Cardiac muscle cell (in vitro differentiated cells and primary cell): Measurements from ENCODE around the gene RPP40. TPM values are rescaled to one million over a fixed set of nuclear protein-coding genes. Genes with fewer than 3 reads are reported as not detected.

Experiments used
- DNase-seq, 2 donors: peaks; one replicate each; pipeline versions ENCODE4 v3.0.0 to v3.0.0-alpha.2; 2010 to 2017; ENCODE audit warnings: low read depth in 1 of 2, low spot score in 1 of 2
- H3K27ac ChIP-seq: fragments of 200-600 bp; sonication (generic); 2 replicates; pipeline ENCODE4 v1.5.1; 2016
- H3K27me3 ChIP-seq: fragments of 200-600 bp; sonication (generic); 2 replicates; pipeline ENCODE4 v1.6.0; 2016; ENCODE audit warnings: control low read depth
- H3K36me3 ChIP-seq: fragments of 200-600 bp; sonication (generic); 2 replicates; pipeline ENCODE4 v1.5.1; 2016; ENCODE audit warnings: control low read depth
- H3K4me1 ChIP-seq: fragments of 200-600 bp; sonication (generic); 2 replicates; pipeline ENCODE4 v1.8.1; 2017; ENCODE audit warnings: low read depth, mild to moderate bottlenecking, mixed run types
- H3K4me3 ChIP-seq: fragments of 200-600 bp; sonication (generic); 2 replicates; pipeline ENCODE4 v1.5.1; 2016; ENCODE audit warnings: mild to moderate bottlenecking
- H3K9me3 ChIP-seq: fragments of 200-600 bp; sonication (generic); 2 replicates; pipeline ENCODE4 v1.5.1; 2017; ENCODE audit warnings: low read depth, mild to moderate bottlenecking, control low read depth
- polyA plus RNA-seq: library from polyadenylated mRNA; unstranded; fragments of >200 nt; fragmentation: Nextera tagmentation; extraction: Ambion mirVana; gene quantifications from 2 replicates; pipeline ENCODE4 v1.2.1, GENCODE V29; 2016
- total RNA-seq: library from RNA; depleted of rRNA; stranded (reverse); fragments of >200 nt; gene quantifications from 2 replicates; pipeline ENCODE4 v1.2.3, GENCODE V29; 2016
- TF ChIP-seq, protein P1 (sequence below): IDR thresholded peaks from 2 replicates; pipeline ENCODE4 v1.5.1; 2012; ENCODE audit warnings: low read depth, mild to moderate bottlenecking, low read length

RPP40 gene
- total and polyA plus RNA-seq, 2 experiments from 2014 or later: 2.7 to 13.7 TPM

DNA sequence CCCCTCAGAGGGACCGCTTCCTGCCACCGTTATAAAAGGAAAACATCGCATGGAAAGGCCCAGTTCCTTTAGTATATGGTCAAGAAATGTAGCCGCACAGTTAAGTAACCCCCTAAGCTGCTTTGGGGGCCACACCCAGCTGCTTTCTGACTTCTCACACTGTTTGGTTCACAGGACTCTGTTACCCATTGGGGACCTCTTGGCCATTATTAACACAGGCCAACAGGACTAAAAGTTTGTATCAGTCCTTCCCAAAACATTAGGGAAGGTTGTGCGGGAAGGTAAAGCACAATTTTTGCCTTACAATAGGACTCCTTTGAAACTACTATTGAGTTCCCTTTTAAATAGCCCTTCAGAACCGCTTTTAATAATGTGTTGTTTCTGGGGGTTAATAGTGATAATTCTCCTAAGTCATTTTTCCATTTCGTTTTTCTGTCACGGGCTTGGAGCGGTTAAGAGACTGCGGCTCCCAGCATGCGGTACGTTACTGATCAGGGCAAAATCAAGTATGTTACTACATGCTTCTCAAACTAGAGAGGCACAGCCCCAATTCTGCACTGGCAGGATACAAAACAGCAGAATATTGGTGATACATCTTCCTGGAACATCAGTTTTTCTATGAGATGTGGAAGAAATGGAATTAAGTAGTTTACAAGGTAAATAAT is 668 bp upstream of the RPP40 start:
- TF ChIP-seq, protein P1, sequence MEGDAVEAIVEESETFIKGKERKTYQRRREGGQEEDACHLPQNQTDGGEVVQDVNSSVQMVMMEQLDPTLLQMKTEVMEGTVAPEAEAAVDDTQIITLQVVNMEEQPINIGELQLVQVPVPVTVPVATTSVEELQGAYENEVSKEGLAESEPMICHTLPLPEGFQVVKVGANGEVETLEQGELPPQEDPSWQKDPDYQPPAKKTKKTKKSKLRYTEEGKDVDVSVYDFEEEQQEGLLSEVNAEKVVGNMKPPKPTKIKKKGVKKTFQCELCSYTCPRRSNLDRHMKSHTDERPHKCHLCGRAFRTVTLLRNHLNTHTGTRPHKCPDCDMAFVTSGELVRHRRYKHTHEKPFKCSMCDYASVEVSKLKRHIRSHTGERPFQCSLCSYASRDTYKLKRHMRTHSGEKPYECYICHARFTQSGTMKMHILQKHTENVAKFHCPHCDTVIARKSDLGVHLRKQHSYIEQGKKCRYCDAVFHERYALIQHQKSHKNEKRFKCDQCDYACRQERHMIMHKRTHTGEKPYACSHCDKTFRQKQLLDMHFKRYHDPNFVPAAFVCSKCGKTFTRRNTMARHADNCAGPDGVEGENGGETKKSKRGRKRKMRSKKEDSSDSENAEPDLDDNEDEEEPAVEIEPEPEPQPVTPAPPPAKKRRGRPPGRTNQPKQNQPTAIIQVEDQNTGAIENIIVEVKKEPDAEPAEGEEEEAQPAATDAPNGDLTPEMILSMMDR: no peak
- no peak for DNase-seq
- Histone ChIP-seq H3K36me3 (peaks cover 4% of the 10 kb centered on the region), H3K4me1 (no peaks in the 10 kb centered on the region), H3K27me3 (no peaks in the 10 kb centered on the region), H3K4me3 (peak overlapping the region; percentile 76), H3K9me3 (no peaks in the 10 kb centered on the region), H3K27ac (peak overlapping the region; percentile 74)

DNA sequence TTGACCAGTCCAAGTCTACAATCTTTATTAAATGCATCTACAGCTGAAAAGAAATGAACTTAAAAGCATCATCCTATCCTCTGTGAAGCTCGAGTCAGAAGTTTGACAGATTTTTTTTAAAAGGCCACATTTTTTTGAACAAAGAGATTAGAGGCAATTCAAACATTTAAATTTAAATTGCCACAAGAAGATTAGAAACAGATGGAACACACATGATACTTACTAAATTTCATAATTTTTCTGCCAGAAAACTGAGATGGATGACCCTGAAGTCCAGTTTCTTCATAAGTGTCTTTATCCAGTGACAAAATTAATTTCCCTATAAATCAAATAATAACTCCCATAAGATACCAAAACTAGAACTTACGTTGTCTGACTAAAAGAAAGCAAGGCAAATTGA is 4.3 kb downstream of the RPP40 start:
- Histone ChIP-seq H3K4me1 (no peaks in the 10 kb centered on the region), H3K27ac (no peak overlapping the region), H3K4me3 (no peak overlapping the region), H3K27me3 (no peaks in the 10 kb centered on the region), H3K36me3 (peaks cover 5% of the 10 kb centered on the region), H3K9me3 (no peaks in the 10 kb centered on the region)
- TF ChIP-seq, protein P1: no peak
- no peak for DNase-seq

DNA sequence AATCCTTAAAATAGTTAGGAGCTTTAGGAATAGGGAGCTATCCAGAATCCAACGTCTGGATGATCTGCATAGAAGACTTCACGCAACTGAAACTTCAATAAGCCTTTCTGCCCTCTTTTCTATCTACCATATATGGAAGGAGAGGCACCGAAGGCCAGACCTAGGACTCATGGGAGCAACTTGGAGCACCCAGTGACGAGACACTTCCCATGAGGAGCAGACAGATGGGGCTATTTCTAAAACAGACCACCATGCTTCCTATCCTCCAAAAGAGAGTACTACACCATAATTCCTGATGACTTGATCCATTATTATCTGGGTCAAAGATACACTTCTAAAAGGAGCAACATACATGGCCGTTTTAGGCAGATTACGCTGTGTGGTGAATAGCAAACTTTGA is 6.0 kb downstream of the RPP40 start:
- TF ChIP-seq, protein P1: no peak
- no peak overlapping the region for H3K27ac ChIP-seq
- peaks cover 5% of the 10 kb centered on the region for H3K36me3 ChIP-seq
- H3K4me1 ChIP-seq: peaks cover 6% of the 10 kb centered on the region
- H3K4me3 ChIP-seq: no peak overlapping the region
- H3K9me3 ChIP-seq: no peaks in the 10 kb centered on the region
- no peaks in the 10 kb centered on the region for H3K27me3 ChIP-seq
- DNase-seq: no peak

DNA sequence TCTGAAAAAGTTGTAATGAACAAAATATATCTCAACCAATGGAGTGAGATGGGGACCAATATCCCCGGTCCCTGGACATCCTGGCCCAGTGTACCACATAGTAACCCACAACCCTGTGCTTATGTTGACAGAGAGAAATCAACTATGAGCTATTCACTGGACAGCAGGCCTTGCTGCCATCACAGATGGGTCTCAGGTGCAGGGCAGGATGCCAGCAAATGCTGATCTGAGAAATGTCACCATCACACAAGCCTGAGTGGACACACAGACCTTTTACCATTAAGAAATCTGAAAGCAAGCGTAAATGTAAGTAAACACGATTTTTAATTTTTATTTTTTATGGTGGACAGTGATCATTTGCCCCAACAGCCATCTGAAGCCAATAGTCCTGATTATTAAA is 9.1 kb downstream of the RPP40 start:
- no peak for DNase-seq
- no peaks in the 10 kb centered on the region for H3K9me3 ChIP-seq
- H3K27me3 ChIP-seq: no peaks in the 10 kb centered on the region
- peaks cover 3% of the 10 kb centered on the region for H3K36me3 ChIP-seq
- H3K27ac ChIP-seq: no peak overlapping the region
- no peak overlapping the region for H3K4me3 ChIP-seq
- TF ChIP-seq, protein P1: no peak
- peaks cover 6% of the 10 kb centered on the region for H3K4me1 ChIP-seq

DNA sequence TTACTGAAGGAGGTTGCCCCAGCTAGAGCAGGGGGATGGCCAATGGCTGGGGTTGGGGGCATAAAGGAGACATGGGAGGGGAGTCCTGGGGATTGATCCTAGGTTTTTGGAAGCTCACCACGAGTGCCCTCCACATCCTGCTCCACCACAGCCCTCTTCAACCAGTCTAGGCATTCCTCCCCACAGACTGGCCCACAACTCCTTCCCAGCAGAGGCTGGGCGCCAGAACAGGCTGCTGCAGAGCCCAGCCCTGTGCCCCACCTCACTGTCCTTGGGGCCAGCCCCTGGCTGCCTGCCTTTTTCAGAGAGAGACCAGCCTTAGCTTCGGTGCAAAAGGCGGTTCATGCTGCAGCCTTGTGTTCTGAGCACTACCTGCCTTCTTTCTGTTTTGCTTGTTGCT is 16.4 kb downstream of the RPP40 start:
- H3K36me3 ChIP-seq: no peaks in the 10 kb centered on the region
- TF ChIP-seq, protein P1: no peak
- H3K27me3 ChIP-seq: no peaks in the 10 kb centered on the region
- H3K9me3 ChIP-seq: no peaks in the 10 kb centered on the region
- DNase-seq: no peak
- no peak overlapping the region for H3K4me3 ChIP-seq
- H3K27ac ChIP-seq: no peak overlapping the region
- no peaks in the 10 kb centered on the region for H3K4me1 ChIP-seq

DNA sequence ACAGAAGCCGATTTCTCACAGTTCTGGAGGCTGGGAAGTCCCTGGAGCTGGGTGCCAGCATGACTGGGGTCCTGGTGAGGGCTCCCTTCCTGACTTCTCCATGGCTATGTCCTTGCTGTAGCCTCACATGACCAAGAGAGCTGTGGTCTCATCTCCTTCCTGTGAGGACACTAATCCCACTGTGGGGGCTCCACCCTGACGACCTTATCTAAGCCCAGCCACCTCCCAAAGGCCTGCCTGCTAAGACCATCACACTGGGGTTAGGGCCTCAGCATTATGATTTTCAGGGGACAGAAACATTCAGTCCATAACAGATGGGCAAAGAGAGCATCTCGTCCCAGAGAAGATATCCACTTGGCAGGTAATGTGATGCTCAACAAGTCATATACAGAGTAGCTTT is 16.8 kb downstream of the RPP40 start:
- no peaks in the 10 kb centered on the region for H3K9me3 ChIP-seq

More for the DNA sequence above, 16.8 kb downstream of the RPP40 start:
- no peaks in the 10 kb centered on the region for H3K36me3 ChIP-seq
- H3K27me3 ChIP-seq: no peaks in the 10 kb centered on the region
- no peaks in the 10 kb centered on the region for H3K4me1 ChIP-seq
- TF ChIP-seq, protein P1: no peak
- H3K4me3 ChIP-seq: no peak overlapping the region
- no peak for DNase-seq
- H3K27ac ChIP-seq: no peak overlapping the region
